Daoy (cell line): ENCODE data around the gene VCL. TPM values are rescaled to one million over a fixed set of nuclear protein-coding genes. Genes with fewer than 3 reads are reported as not detected.
A peak's percentile ranks its signal among the peaks of the same experiment; 100 is the strongest.
"Not testable (repeated sequence)": the region's sequence is repeated elsewhere in the genome, so short reads cannot be mapped to it uniquely, and the experiment has no call there.

ENCODE experiments used
- DNase-seq: peaks from one replicate; pipeline ENCODE4 v3.0.0-alpha.2; 2015; ENCODE audit warnings: low read depth
- total RNA-seq: library from RNA; depleted of rRNA; stranded (reverse); fragments of >200 nt; shearing (Covaris generic); gene quantifications from 2 replicates; pipeline ENCODE4 v1.2.3, GENCODE V29; 2014

The VCL gene
- total RNA-seq, 1 experiment from 2014 or later: 98.4 TPM

GRCh38 chr10:74006269-74006668 lies 8.4 kb downstream of the VCL start:
- no peak for DNase-seq

GRCh38 chr10:74008212-74008731 lies 10.4 kb downstream of the VCL start:
- DNase-seq: peak; percentile 40

- no peak for DNase-seq
Observed at GRCh38 chr10:74011017-74011416, 13.1 kb downstream of the VCL start.

- peak; percentile 66 for DNase-seq
Observed at GRCh38 chr10:74011770-74012169, 13.9 kb downstream of the VCL start.

GRCh38 chr10:74012480-74012879 lies 14.6 kb downstream of the VCL start:
- no peak for DNase-seq

GRCh38 chr10:74013004-74013403 lies 15.1 kb downstream of the VCL start:
- no peak for DNase-seq

- DNase-seq: not testable (repeated sequence)
Observed at GRCh38 chr10:74014574-74014973, 16.7 kb downstream of the VCL start.

- no peak for DNase-seq
Observed at GRCh38 chr10:74018241-74018640, 20.3 kb downstream of the VCL start.

GRCh38 chr10:74021248-74022055 lies 23.5 kb downstream of the VCL start:
- DNase-seq: no peak

- no peak for DNase-seq
Observed at GRCh38 chr10:74022926-74023629, 25.2 kb downstream of the VCL start.

- no peak for DNase-seq
Observed at GRCh38 chr10:74024600-74024999, 26.7 kb downstream of the VCL start.

GRCh38 chr10:74025380-74025978 lies 27.6 kb downstream of the VCL start:
- no peak for DNase-seq

- DNase-seq: no peak
Observed at GRCh38 chr10:74026428-74027015, 28.6 kb downstream of the VCL start.

- DNase-seq: no peak
Observed at GRCh38 chr10:74027702-74028101, 29.8 kb downstream of the VCL start.

- DNase-seq: no peak
Observed at GRCh38 chr10:74029943-74030342, 32.0 kb downstream of the VCL start.

GRCh38 chr10:74032208-74032607 lies 34.3 kb downstream of the VCL start:
- DNase-seq: not testable (repeated sequence)

- DNase-seq: no peak
Observed at GRCh38 chr10:74032900-74033655, 35.2 kb downstream of the VCL start.

- DNase-seq: no peak
Observed at GRCh38 chr10:74033702-74034101, 35.8 kb downstream of the VCL start.

- no peak for DNase-seq
Observed at GRCh38 chr10:74034301-74034700, 36.4 kb downstream of the VCL start.

- DNase-seq: no peak
Observed at GRCh38 chr10:74035303-74035702, 37.4 kb downstream of the VCL start.

- no peak for DNase-seq
Observed at GRCh38 chr10:74036474-74036873, 38.6 kb downstream of the VCL start.
